GM18526 (cell line): ENCODE data around the gene PAH.

Experiments used
- POLR2A ChIP-seq: IDR thresholded peaks from 3 replicates; pipeline ENCODE4 v1.6.1; 2011; ENCODE audit not compliant: insufficient read length; ENCODE audit errors: extremely low read depth

PAH gene

GRCh38 chr12:102883204-102883799, 33.7 kb downstream of the PAH start:
- TF ChIP-seq POLR2A = no peak

GRCh38 chr12:102880783-102881182, 36.3 kb downstream of the PAH start:
- no peak for TF ChIP-seq POLR2A

- no peak for TF ChIP-seq POLR2A
Measured at GRCh38 chr12:102879144-102879763, 37.8 kb downstream of the PAH start.

GRCh38 chr12:102876883-102877282, 40.2 kb downstream of the PAH start:
- no peak for TF ChIP-seq POLR2A

GRCh38 chr12:102874819-102875218, 42.2 kb downstream of the PAH start:
- TF ChIP-seq POLR2A = no peak

- TF ChIP-seq POLR2A = no peak
Measured at GRCh38 chr12:102873077-102873476, 44.0 kb downstream of the PAH start.

- no peak for TF ChIP-seq POLR2A
Measured at GRCh38 chr12:102871014-102871413, 46.0 kb downstream of the PAH start.

GRCh38 chr12:102869571-102869970, 47.5 kb downstream of the PAH start:
- TF ChIP-seq POLR2A = no peak

GRCh38 chr12:102865821-102866615, 51.0 kb downstream of the PAH start:
- TF ChIP-seq POLR2A = no peak

GRCh38 chr12:102862486-102862885, 54.6 kb downstream of the PAH start:
- TF ChIP-seq POLR2A = no peak

GRCh38 chr12:102851246-102851645, 65.8 kb downstream of the PAH start:
- TF ChIP-seq POLR2A = no peak

GRCh38 chr12:102849722-102850447, 67.2 kb downstream of the PAH start:
- no peak for TF ChIP-seq POLR2A

GRCh38 chr12:102848832-102849231, 68.2 kb downstream of the PAH start:
- TF ChIP-seq POLR2A = no peak

- TF ChIP-seq POLR2A = no peak
Measured at GRCh38 chr12:102847131-102847530, 69.9 kb downstream of the PAH start.

- no peak for TF ChIP-seq POLR2A
Measured at GRCh38 chr12:102833687-102834441, 83.2 kb downstream of the PAH start.
